HepG2 (cell line): ENCODE results near the gene ZBTB7B. TPM values are rescaled to one million over a fixed set of nuclear protein-coding genes. Genes with fewer than 3 reads are reported as not detected.
"Not testable (repeated sequence)": the region's sequence is repeated elsewhere in the genome, so short reads cannot be mapped to it uniquely, and the experiment has no call there.

Experiments
- ATAC-seq: fragments of 200-7000 bp; cut with Tn5 transposase; 3 replicates; pipeline ENCODE4 v1.9.1; 2020; ENCODE audit warnings: mild to moderate bottlenecking, moderate library complexity
- BruUV-seq: library from RNA; stranded (reverse); fragments of 400-500 nt; replicated peaks from 2 replicates; lab custom pipeline; 2021; lab: Mats Ljungman, UMichigan
- CTCF ChIA-PET: fragments of 300-600 bp; formaldehyde crosslinking; extraction: SDS; loops from one replicate; lab custom pipeline; 2021; ENCODE audit warnings: low total read pairs, inconsistent platforms, low intra/inter-chr PET ratio; lab: Yijun Ruan, JAX
- POLR2A ChIA-PET: fragments of 350-600 bp; sonication (Branson Sonifier 250); formaldehyde crosslinking; loops from one replicate; lab custom pipeline; 2020; ENCODE audit warnings: antibody characterized with exemption, inconsistent platforms; lab: Yijun Ruan, JAX
- DNase-seq: peaks from one replicate; pipeline ENCODE4 v3.0.0-alpha.2; 2015; ENCODE audit warnings: low spot score
- FAIRE-seq: peaks from 3 replicates; lab custom pipeline; 2011; peaks lifted over from hg19 to GRCh38; lab: Jason Lieb, UNC
- H2AFZ ChIP-seq: one replicate; pipeline ENCODE4 v1.6.1; 2011; ENCODE audit warnings: low read length, inconsistent platforms
- H3K27ac ChIP-seq: fragments of 300-600 bp; 3 replicates; pipeline ENCODE4 v1.8.0; 2011; ENCODE audit warnings: mixed run types, mild to moderate bottlenecking, mixed read lengths, low read length, inconsistent platforms; ENCODE audit not compliant: insufficient read depth; ENCODE audit errors: extremely low read length
- H3K27me3 ChIP-seq, 2 experiments: fragments of 200-600 bp in 1 of 2; 2 replicates in 1 of 2; 3 replicates in 1 of 2; pipeline versions ENCODE4 v1.6.0 to v1.8.0; 2011; ENCODE audit warnings: low read length in 2 of 2, mild to moderate bottlenecking in 2 of 2, moderate library complexity in 2 of 2, inconsistent platforms in 1 of 2; ENCODE audit not compliant: insufficient read depth in 2 of 2, control insufficient read depth in 1 of 2
- H3K36me3 ChIP-seq, 2 experiments: fragments of 200-600 bp in 1 of 2; replicated peaks in 1 of 2; 2 replicates in 1 of 2; 3 replicates in 1 of 2; pipeline versions ENCODE4 v1.5.1 to v1.8.0; 2011; ENCODE audit warnings: low read length in 2 of 2, inconsistent platforms in 1 of 2; ENCODE audit not compliant: insufficient read depth in 2 of 2, control insufficient read depth in 1 of 2
- H3K4me1 ChIP-seq: 2 replicates; pipeline ENCODE4 v1.5.1; 2012; ENCODE audit warnings: low read length, inconsistent platforms; ENCODE audit not compliant: insufficient read depth
- H3K4me2 ChIP-seq: 2 replicates; pipeline ENCODE4 v1.6.0; 2011; ENCODE audit warnings: low read depth, low read length, inconsistent platforms
- H3K4me3 ChIP-seq, 3 experiments: fragments of 200-600 bp in 1 of 3; sonication (generic), shearing (Covaris generic) in 1 of 3; replicated peaks in 1 of 3; 2 replicates each; pipeline ENCODE4 v1.5.1; 2011 to 2016; ENCODE audit warnings: low read length in 3 of 3, inconsistent platforms in 2 of 3, low read depth in 2 of 3, mild to moderate bottlenecking in 2 of 3, control low read depth in 1 of 3, mixed read lengths in 1 of 3; ENCODE audit not compliant: insufficient read depth in 1 of 3
- H3K79me2 ChIP-seq: one replicate; pipeline ENCODE4 v1.6.1; 2011; ENCODE audit warnings: low read length, inconsistent platforms; ENCODE audit not compliant: insufficient read depth
- H3K9ac ChIP-seq: 2 replicates; pipeline ENCODE4 v1.6.0; 2011; ENCODE audit warnings: mild to moderate bottlenecking, low read depth, low read length, inconsistent platforms; ENCODE audit not compliant: insufficient read depth
- H3K9me3 ChIP-seq: 2 replicates; pipeline ENCODE4 v1.5.1; 2012; ENCODE audit warnings: mild to moderate bottlenecking, low read length
- H4K20me1 ChIP-seq: 2 replicates; pipeline ENCODE4 v1.6.0; 2011; ENCODE audit warnings: inconsistent platforms, mild to moderate bottlenecking, low read length, moderate library complexity; ENCODE audit not compliant: insufficient read depth
- GATAD2A ChIP-seq: IDR thresholded peaks from 2 replicates; pipeline ENCODE4 v1.6.1; 2016
- SAP130 ChIP-seq: IDR thresholded peaks from 2 replicates; pipeline ENCODE4 v1.6.1; 2016; ENCODE audit warnings: low read depth
- SMC3 ChIP-seq: IDR thresholded peaks from 2 replicates; pipeline ENCODE4 v1.6.1; 2011; ENCODE audit warnings: low read length, improper control_type of control experiment
- STAG1 ChIP-seq: sonication (generic); formaldehyde crosslinking; IDR thresholded peaks from 2 replicates; pipeline ENCODE4 v1.4.0; 2020; ENCODE audit warnings: missing genetic modification reagents
- TEAD3 ChIP-seq: optimal IDR thresholded peaks from 2 replicates; pipeline ENCODE3; 2016; ENCODE audit warnings: borderline replicate concordance
- ZNF362 ChIP-seq: sonication (generic); formaldehyde crosslinking; IDR thresholded peaks from 2 replicates; pipeline ENCODE4 v1.4.0; 2020; ENCODE audit warnings: missing genetic modification reagents, mild to moderate bottlenecking, borderline replicate concordance
- ZNF652 ChIP-seq: IDR thresholded peaks from 2 replicates; pipeline ENCODE4 v1.6.1; 2016; ENCODE audit warnings: low read depth, borderline replicate concordance
- WGBS: methylation state at CpG from one replicate; pipeline ENCODE4 v1.1.6; 2017; ENCODE audit warnings: low lambda C conversion rate; 5-methylcytosine and 5-hydroxymethylcytosine counted together
- in situ Hi-C: cut with HindIII; loops from 2 replicates; pipeline ENCODE4 v1.10.0; 2017; ENCODE audit warnings: low pct_unique_long_range_greater_than_20kb; ENCODE audit not compliant: extremely low pct_ligation_motif_present
- intact Hi-C: fragments of 100-400 bp; cut with micrococcal nuclease; formaldehyde crosslinking; loops from one replicate; pipeline ENCODE4 v1.10.0; 2022; ENCODE audit not compliant: unreplicated experiment
- polyA plus RNA-seq, 8 experiments: library from polyadenylated mRNA; depleted of rRNA in 3 of 8; stranded (reverse) in 7 of 8; unstranded in 1 of 8; fragments of >200 nt; fragmentation: Illumina TruSeq in 4 of 8; extraction: Trizol in 4 of 8; gene quantifications; 2 replicates each; pipeline versions ENCODE4 v1.2.1 to v1.2.3, GENCODE V29; 2011 to 2016; ENCODE audit warnings: low read depth in 4 of 8, missing spikeins in 1 of 8, mixed read lengths in 1 of 8; ENCODE audit not compliant: insufficient read depth in 1 of 8
- total RNA-seq, 5 experiments: library from RNA; depleted of rRNA; stranded (reverse); fragments of >200 nt; fragmentation: Illumina TruSeq; extraction: Trizol; gene quantifications; 2 replicates each; pipeline ENCODE4 v1.2.3, GENCODE V29; 2016; ENCODE audit warnings: low read depth in 1 of 5
- TF ChIP-seq, protein P1 (sequence below): sonication (generic); formaldehyde crosslinking; IDR thresholded peaks from 2 replicates; pipeline ENCODE4 v1.5.0; 2020; ENCODE audit warnings: mild to moderate bottlenecking, missing genetic modification reagents, moderate library complexity

The ZBTB7B gene
- total and polyA plus RNA-seq, 2 of the 13 experiments (the other 11 are each of a cell fraction or from before 2014, with no cell fraction given): 15.5 to 17.5 TPM

DNA sequence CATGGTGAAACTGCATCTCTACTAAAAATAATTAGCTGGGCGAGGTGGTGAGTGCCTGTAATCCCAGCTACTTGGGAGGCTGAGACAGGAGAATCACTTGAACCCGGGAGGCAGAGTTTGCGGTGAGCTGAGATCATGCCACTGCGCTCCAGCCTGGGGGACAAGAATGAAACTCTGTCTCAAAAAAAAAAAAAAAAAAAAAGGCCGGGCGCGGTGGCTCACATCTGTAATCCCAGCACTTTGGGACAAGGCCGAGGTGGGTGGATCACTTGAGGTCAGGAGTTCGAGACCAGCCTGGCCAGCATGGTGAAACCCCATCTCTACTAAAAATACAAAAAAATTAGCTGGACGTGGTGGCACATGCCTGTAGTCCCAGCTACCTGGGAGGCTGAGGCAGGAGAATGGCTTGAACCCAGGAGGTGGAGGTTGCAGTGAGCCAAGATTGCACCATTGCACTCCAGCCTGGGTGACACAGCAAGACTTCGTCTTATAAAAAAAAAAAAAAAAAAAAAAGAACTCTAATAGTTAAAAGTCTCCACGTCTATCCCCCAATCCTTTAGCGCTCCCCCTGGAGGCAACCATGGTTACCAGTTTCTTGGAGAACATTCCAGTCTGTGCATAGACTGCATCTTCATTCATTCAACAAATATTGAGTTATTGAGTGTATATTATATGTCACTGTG is 7.2 kb upstream of the ZBTB7B start:
- TF ChIP-seq SMC3 (0 out of 2 replicates have a peak, but pooled peaks have one; percentile 34), ZNF652 (CRISPR knock-in tag) (peak; percentile 67; the same call in 1 of the 2 replicates), GATAD2A (CRISPR knock-in tag) (0 out of 2 replicates have a peak, but pooled peaks have one; percentile 14), TEAD3 (peak; percentile 28), STAG1 (CRISPR knock-in tag) (0 out of 2 replicates have a peak, but pooled peaks have one; percentile 28), SAP130 (CRISPR knock-in tag) (0 out of 2 replicates have a peak, but pooled peaks have one; percentile 15), ZNF362 (CRISPR knock-in tag) (peak; percentile 52; the same call in 1 of the 2 replicates)
- TF ChIP-seq, protein P1, sequence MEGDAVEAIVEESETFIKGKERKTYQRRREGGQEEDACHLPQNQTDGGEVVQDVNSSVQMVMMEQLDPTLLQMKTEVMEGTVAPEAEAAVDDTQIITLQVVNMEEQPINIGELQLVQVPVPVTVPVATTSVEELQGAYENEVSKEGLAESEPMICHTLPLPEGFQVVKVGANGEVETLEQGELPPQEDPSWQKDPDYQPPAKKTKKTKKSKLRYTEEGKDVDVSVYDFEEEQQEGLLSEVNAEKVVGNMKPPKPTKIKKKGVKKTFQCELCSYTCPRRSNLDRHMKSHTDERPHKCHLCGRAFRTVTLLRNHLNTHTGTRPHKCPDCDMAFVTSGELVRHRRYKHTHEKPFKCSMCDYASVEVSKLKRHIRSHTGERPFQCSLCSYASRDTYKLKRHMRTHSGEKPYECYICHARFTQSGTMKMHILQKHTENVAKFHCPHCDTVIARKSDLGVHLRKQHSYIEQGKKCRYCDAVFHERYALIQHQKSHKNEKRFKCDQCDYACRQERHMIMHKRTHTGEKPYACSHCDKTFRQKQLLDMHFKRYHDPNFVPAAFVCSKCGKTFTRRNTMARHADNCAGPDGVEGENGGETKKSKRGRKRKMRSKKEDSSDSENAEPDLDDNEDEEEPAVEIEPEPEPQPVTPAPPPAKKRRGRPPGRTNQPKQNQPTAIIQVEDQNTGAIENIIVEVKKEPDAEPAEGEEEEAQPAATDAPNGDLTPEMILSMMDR (CRISPR knock-in tag): peak; percentile 49
- intact Hi-C loops (loop anchor here (5.0 kb wide), 1 partner anchor 67 kb away; the partner anchor contains the start of gene EFNA4), in situ Hi-C loops (loop anchor here (5.0 kb wide), 1 partner anchor 33 kb away; the partner anchor contains the start of gene PYGO2)
- not testable (repeated sequence) for ATAC-seq, FAIRE-seq, H3K27ac ChIP-seq, H3K9ac ChIP-seq, H4K20me1 ChIP-seq, H3K36me3 ChIP-seq, H2AFZ ChIP-seq, H3K4me2 ChIP-seq, H3K79me2 ChIP-seq, H3K4me3 ChIP-seq, BruUV-seq, H3K9me3 ChIP-seq, H3K27me3 ChIP-seq
- 63% methylated on average over 13 of the region's 13 CpGs for WGBS
- peak; percentile 57 for DNase-seq
- peaks cover 18% of the 10 kb centered on the region for H3K4me1 ChIP-seq
- ChIA-PET CTCF (interaction anchor here (0.6 to 1.3 kb wide), 3 partner anchors 22 to 33 kb away, joined by 3 to 10 read pairs (median 4); partner anchors contain the start of gene PYGO2), POLR2A (interaction anchor here (1.5 to 4.2 kb wide), 3 partner anchors 22 to 34 kb away, joined by 4 to 34 read pairs (median 8); partner anchors contain the start of genes PYGO2 and SHC1)
